ENCODE measurements around the gene WFDC6. TPM values are rescaled to one million over a fixed set of nuclear protein-coding genes. Genes with fewer than 3 reads are reported as not detected.

WFDC6 gene
- total and polyA plus RNA-seq, 2 of the 8 experiments (the other 6 are each of a cell fraction or from before 2014, with no cell fraction given) = not detected

- TF ChIP-seq RNF2 (IDR thresholded peaks at IDR 0.05; ENCODE audit: borderline replicate concordance, low read depth, low read length, missing control alignments, poor library complexity, severe bottlenecking) = no peak
- TF ChIP-seq CHD7 (IDR thresholded peaks at IDR 0.05; ENCODE audit: insufficient replicate concordance, low read length) = no peak
Observed at GRCh38 chr20:45575931-45576330, 36.6 kb upstream of the WFDC6 start (continued).
